HG02973 (cell line): ENCODE results near the gene RHEB.
A peak's percentile ranks its signal among the peaks of the same experiment; 100 is the strongest.

ENCODE experiments used
- ATAC-seq: cut with Tn5 transposase; IDR thresholded peaks from one replicate; pipeline ENCODE4 v1.9.1; 2021; ENCODE audit warnings: moderate library complexity; ENCODE audit not compliant: unreplicated experiment

The RHEB gene

GRCh38 chr7:151481650-151482505 is 37.8 kb downstream of the RHEB start:
- no peak for ATAC-seq

- no peak for ATAC-seq
These were observed 41.8 kb downstream of the RHEB start for GRCh38 chr7:151477867-151478266.

DNA sequence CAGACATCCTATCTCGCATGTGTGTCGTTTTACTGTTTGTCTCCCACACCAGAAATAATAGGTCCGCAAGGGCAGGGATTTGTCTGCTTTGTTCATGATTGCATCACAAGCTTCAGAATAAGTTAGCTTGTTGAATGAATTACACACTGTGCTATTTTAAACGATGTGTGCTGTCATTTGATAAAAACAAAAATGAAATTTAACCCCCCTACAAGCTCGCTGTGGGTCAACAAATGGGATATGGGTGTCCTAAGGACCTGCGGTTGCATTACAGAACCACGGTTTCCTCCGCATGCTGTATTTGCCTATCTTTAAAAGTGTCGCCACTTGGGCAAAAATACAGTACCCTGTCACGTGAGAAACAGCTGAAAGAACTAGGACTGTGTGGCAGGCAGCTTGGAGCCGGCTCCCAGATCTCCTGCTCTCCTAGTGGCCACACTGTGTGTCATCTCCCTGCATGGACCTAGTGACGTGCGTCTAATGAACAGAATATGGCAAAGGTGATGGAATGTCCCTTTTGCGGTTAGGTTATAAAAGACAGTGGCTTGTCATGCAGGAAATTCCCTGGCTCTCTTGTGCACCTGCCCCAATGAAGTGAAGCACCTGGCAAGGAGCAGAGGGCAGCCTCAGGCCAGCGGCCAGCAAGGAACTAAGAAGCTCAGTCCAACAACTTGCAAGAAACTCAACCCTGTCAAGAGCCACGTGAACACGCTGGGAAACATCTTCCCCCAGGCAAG is 46.9 kb downstream of the RHEB start:
- ATAC-seq, result peak; percentile 29

DNA sequence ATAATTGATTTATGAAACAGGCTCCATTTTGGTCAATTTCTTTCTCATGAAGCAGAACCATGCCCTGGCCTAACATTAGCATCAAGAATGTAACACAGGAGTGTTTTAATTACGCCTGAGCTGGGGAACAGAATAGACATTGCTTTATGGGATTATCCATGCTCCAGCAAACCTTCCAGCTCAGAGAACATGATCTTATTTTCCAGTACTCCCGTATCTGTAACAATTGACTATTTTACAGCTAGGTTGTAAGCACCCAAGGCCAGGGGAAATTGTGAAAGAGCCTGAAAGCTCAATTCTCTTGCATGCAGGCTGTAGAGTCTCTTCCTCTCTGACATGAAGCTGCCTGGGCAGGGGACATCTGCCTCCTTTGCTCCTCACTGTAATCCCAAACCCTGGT is 49.0 kb downstream of the RHEB start:
- no peak for ATAC-seq

GRCh38 chr7:151469281-151469680 is 50.4 kb downstream of the RHEB start:
- no peak for ATAC-seq

DNA sequence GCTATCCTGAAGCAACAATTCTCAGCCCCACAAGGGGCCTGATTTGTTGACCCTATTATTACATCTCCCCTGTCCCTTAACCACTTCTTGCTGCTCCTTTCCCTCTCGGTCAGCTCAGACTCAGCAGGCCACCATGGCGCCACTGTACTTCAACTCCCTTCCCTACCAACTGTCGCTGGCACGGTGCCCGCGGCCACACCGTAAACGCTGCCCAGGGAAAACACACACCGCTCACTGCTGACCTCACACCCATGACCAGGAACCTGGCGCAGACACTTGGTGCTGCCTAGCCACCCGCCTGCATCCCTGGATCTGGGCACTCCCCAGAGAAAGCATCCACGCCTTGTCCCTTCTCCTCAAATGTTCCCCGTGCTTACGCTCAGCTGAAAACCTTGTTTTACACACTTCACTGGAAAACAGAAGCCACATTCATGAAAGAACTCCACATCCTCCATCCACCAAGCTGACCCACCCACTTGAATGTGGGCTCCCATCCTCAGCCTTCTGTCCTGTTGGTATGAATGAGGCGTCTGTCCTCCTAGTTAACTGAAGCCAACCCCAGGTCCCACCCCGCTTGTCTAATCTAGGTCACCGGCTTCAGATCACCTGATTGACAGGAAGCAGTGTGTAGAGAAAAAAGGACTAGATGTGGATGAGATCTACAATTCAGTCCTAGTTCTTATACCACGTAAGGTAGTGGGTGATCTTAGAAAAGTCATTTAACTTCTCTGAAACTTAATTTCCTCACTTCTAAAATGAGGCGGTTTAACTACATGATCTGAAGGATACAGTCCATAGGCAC is 51.3 kb downstream of the RHEB start:
- no peak for ATAC-seq

GRCh38 chr7:151465169-151465568 is 54.5 kb downstream of the RHEB start:
- ATAC-seq, result no peak

GRCh38 chr7:151462306-151462779 is 57.4 kb downstream of the RHEB start:
- ATAC-seq, result no peak

DNA sequence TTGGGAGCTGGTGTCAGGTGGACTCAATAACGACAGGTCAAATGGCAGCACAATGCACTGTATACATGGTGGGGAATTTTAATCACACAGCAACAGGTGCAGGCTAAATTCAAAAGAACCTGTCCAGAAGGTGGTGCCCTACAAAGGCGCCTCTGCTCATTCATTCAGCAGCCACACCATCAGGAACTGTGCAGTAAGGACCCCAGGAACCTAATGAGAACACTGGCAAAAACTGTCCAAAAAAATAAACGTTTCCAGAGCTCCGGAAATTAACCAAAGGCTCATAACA is 57.8 kb downstream of the RHEB start:
- ATAC-seq, result no peak

GRCh38 chr7:151461096-151461941 is 58.4 kb downstream of the RHEB start:
- no peak for ATAC-seq

GRCh38 chr7:151460474-151460855 is 59.2 kb downstream of the RHEB start:
- ATAC-seq, result no peak

GRCh38 chr7:151459726-151460473 is 59.8 kb downstream of the RHEB start:
- ATAC-seq, result no peak

- ATAC-seq, result no peak
These were observed 62.2 kb downstream of the RHEB start for GRCh38 chr7:151457534-151457933.

DNA sequence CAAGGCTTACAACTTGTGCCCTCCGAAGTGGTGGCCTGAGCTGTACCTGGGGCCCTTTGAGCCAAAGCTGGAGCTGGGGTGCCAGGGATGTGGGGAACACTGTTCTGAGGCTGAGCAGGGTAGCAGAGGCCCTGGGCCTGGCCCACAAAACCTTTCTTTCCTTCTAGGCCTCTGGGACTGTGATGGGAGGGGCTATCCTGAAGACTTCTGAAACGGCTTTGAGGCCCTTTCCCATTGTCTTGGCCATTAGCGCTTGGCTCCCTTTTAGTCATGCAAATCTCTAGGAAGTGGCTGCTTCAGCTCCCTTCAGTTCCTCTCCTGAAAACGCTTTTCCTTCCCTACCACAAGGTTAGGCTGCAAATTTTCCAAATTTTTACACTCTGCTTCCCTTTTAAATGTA is 62.9 kb downstream of the RHEB start:
- ATAC-seq, result no peak

DNA sequence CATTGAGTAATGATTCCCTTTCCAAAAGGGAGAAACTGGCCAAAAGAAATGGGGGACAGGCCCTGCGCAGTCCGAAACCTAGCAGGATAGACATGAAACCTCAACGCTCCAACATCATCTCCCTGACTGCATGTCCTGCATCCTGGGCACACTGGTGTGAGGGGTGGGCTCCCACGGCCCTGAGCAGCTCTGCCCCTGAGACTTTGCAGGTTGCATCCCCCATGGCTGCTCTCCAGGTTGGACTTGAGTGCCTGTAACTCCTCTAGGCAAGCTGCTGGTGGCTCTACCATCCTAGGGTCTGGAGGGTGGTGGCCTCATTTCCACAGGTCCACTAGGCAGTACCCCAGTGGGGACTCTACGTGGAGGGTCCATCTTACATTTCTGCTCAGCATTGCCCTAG is 63.4 kb downstream of the RHEB start:
- no peak for ATAC-seq

DNA sequence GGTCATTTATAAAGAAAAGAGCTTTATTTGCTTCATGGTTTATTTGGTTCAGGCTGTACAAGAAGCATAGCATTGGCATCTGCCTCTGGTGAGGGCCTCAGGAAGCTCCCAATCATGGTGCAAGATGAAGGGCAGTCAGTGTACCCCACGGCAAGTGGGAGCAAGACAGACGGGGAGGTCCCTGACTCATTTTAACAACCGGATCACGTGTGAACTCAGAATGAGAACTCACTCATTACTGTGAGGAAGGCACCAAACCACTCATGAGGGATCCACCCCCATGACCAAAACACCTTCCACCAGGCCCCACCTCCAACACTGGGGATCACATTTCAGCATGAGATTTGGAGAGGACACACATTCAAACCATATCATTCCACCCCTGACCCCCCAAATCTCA is 64.0 kb downstream of the RHEB start:
- ATAC-seq, result no peak

DNA sequence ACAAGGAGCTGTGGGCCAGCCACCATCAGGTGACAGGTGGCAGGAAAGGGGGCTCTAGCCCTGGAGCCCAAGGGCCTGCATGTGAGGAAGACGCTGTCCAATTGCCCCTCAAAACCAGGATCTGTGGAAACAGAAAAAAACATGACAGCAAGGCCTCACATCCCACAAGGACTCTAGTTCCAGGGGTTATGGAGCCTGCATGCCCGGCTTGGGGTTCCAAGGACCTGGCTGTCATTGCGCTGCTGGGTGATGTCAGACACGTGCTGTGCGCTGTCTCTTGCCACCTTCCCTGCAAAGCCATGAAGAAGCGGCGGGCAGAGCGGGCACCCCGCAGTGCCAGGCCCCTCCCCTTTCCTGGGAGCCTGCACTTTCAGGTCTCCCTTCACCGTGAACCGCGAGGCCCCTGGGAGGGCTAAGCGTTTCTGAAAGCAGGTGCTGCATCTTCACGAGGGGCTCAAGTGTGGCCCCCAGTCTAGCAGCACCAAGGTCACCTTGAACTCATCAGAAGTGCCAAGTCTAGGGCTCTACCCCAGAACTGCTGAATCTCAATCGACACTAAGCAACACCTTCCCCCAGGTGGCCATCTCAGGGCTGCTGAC is 64.7 kb downstream of the RHEB start:
- ATAC-seq, result no peak

GRCh38 chr7:151454305-151454704 is 65.4 kb downstream of the RHEB start:
- ATAC-seq, result no peak

DNA sequence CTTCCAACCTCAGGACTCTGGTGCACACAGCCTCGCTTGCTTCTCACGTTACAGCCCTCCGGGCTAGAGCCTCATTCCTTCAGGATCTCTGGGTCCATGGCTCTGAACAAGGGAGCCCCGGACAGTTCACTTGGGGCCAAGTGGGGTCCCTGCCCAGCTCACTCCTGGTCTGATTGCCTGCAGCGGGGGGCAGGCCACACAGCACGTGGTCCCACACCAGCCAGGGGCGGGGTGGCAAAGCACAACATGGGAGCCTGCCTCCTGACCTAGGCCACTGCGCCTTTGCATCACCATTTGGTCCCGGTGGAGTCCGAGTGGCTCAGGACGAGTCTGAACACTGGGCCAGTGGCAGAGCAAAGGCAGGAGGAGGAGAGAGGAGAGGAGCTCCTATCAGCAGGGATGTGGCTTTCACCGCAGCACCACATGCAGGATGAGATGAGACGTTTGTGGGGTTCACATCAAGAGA is 66.3 kb downstream of the RHEB start:
- ATAC-seq, result no peak
